22Rv1 (cell line): ENCODE data around the gene VSTM4.

Experiments used
- ZFX ChIP-seq: fragments of 450-650 bp; IDR thresholded peaks from 2 replicates; pipeline ENCODE4 v1.6.1; 2017; ENCODE audit warnings: antibody characterized with exemption, borderline replicate concordance
- TF ChIP-seq, protein P1 (sequence below): fragments of 450-650 bp; IDR thresholded peaks from 2 replicates; pipeline ENCODE4 v1.5.1; 2017; ENCODE audit warnings: mild to moderate bottlenecking

DNA sequence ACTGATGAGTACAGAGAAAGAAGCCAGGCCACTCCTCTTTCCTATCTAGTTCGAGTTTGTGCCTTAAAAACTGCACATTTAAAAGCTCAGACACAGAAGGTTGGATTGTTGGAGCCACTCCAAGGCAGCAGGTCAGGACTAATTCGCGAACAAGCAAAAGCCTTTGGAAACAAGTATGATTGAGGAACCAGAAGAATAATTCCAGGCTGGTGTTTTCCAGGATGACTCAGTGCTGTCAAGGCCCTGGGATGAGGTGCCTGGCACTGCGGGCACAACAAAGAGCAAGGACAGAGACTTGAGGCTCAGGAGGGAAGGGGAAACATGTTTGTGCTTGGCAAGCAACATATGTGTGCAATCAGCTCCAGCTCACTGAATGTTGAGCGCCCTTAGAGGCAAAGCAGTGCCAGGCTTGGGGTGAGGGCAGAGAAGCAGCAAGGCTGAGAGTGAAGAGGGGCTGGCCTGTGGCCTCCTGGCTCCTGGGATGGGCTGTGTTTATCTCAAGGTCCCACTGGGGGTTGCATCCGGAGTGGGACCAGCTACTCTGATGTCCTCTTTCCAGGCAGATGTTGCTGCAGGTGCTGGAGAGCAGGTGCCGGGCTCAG lies 44.1 kb downstream of the VSTM4 start:
- TF ChIP-seq, protein P1, sequence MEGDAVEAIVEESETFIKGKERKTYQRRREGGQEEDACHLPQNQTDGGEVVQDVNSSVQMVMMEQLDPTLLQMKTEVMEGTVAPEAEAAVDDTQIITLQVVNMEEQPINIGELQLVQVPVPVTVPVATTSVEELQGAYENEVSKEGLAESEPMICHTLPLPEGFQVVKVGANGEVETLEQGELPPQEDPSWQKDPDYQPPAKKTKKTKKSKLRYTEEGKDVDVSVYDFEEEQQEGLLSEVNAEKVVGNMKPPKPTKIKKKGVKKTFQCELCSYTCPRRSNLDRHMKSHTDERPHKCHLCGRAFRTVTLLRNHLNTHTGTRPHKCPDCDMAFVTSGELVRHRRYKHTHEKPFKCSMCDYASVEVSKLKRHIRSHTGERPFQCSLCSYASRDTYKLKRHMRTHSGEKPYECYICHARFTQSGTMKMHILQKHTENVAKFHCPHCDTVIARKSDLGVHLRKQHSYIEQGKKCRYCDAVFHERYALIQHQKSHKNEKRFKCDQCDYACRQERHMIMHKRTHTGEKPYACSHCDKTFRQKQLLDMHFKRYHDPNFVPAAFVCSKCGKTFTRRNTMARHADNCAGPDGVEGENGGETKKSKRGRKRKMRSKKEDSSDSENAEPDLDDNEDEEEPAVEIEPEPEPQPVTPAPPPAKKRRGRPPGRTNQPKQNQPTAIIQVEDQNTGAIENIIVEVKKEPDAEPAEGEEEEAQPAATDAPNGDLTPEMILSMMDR = no peak
- no peak for TF ChIP-seq ZFX
